Smooth muscle cell (in vitro differentiated cells): ENCODE data around the gene CD6. TPM values are rescaled to one million over a fixed set of nuclear protein-coding genes. Genes with fewer than 3 reads are reported as not detected.

Source experiments
- DNase-seq: peaks from one replicate; lab custom pipeline; 2025; ENCODE audit not compliant: unreplicated experiment; lab: John Stamatoyannopoulos, UW
- H2AFZ ChIP-seq: fragments of 200-600 bp; sonication (generic); 2 replicates; pipeline ENCODE4 v1.6.0; 2016; ENCODE audit warnings: antibody characterized with exemption, low read depth, mild to moderate bottlenecking
- H3F3A ChIP-seq: fragments of 200-600 bp; sonication (generic); 2 replicates; pipeline ENCODE4 v1.6.0; 2017; ENCODE audit warnings: antibody characterized with exemption, low read depth
- H3K27ac ChIP-seq: fragments of 200-600 bp; sonication (generic); 2 replicates; pipeline ENCODE4 v1.5.1; 2016; ENCODE audit warnings: low read depth, mild to moderate bottlenecking
- H3K27me3 ChIP-seq: fragments of 200-600 bp; sonication (generic); 2 replicates; pipeline ENCODE4 v1.6.1; 2016; ENCODE audit warnings: low read depth, mild to moderate bottlenecking
- H3K36me3 ChIP-seq: fragments of 200-600 bp; sonication (generic); 2 replicates; pipeline ENCODE4 v1.5.1; 2016; ENCODE audit warnings: low read depth
- H3K4me1 ChIP-seq: fragments of 200-600 bp; sonication (generic); 2 replicates; pipeline ENCODE4 v1.5.1; 2016; ENCODE audit warnings: low read depth
- H3K4me2 ChIP-seq: fragments of 200-600 bp; sonication (generic); 2 replicates; pipeline ENCODE4 v1.6.0; 2016; ENCODE audit warnings: mild to moderate bottlenecking
- H3K4me3 ChIP-seq: fragments of 200-600 bp; sonication (generic); 2 replicates; pipeline ENCODE4 v1.5.1; 2016; ENCODE audit warnings: mild to moderate bottlenecking
- H3K79me2 ChIP-seq: fragments of 200-600 bp; sonication (generic); 2 replicates; pipeline ENCODE4 v1.6.0; 2016; ENCODE audit warnings: low read depth, mild to moderate bottlenecking
- H3K9ac ChIP-seq: fragments of 200-600 bp; sonication (generic); 2 replicates; pipeline ENCODE4 v1.6.0; 2016; ENCODE audit warnings: low read depth
- H3K9me3 ChIP-seq: fragments of 200-600 bp; sonication (generic); replicated peaks from 2 replicates; pipeline ENCODE4 v1.5.1; 2016; ENCODE audit warnings: low read depth
- H4K20me1 ChIP-seq: fragments of 200-600 bp; sonication (generic); 2 replicates; pipeline ENCODE4 v1.6.0; 2016; ENCODE audit warnings: low read depth
- WGBS: methylation state at CpG from one replicate; pipeline ENCODE4 v1.1.7; 2016; ENCODE audit warnings: low lambda C conversion rate; 5-methylcytosine and 5-hydroxymethylcytosine counted together
- polyA plus RNA-seq: library from polyadenylated mRNA; unstranded; fragments of >200 nt; fragmentation: Nextera tagmentation; extraction: Ambion mirVana; gene quantifications from 2 replicates; pipeline ENCODE4 v1.2.1, GENCODE V29; 2016
- total RNA-seq: library from RNA; depleted of rRNA; stranded (reverse); fragments of >200 nt; gene quantifications from 2 replicates; pipeline ENCODE4 v1.2.3, GENCODE V29; 2014
- TF ChIP-seq, protein P1 (sequence below): fragments of 200-600 bp; sonication (generic); IDR thresholded peaks from 2 replicates; pipeline ENCODE4 v1.5.1; 2017; ENCODE audit warnings: borderline replicate concordance, mild to moderate bottlenecking, antibody characterized with exemption; ENCODE audit not compliant: insufficient read depth, poor library complexity, severe bottlenecking

Gene CD6
- total and polyA plus RNA-seq, 2 experiments from 2014 or later: 0.27 TPM; not detected in 1

DNA sequence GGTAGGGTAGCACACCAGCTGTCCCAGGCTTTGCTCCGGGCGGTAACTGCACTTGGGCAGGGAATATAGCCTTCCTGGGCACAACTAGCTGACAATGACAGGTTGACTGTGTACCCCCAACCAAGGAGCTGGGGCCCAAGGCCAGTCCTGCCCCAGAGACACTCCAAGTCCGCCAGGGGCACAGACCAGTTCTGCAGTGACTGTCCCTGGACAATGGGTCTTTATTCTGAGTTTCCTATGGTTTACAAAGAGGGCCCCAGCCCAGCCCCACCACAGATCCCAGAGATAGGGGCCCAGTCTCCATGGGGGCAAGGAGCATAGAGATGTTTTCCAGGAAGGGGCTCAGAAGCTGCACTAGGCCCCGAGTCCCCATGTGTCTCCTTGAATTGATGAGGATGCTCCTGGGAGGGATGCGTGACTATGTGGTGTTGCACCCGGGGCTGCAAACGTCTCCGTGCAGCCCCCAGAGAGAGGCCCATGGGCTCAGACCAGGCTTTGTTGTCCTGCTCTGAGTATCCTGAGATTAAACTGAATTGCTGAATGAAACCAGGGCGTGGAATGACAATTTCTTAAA is 48.4 kb downstream of the CD6 start:
- Histone ChIP-seq H3K36me3 (no peaks in the 10 kb centered on the region), H3K4me1 (no peaks in the 10 kb centered on the region), H3K9me3 (no peaks in the 10 kb centered on the region), H3K27ac (no peak overlapping the region), H3K4me3 (no peak overlapping the region), H3K9ac (no peak overlapping the region), H3F3A (no peaks in the 10 kb centered on the region), H3K4me2 (no peak overlapping the region), H3K79me2 (no peaks in the 10 kb centered on the region), H4K20me1 (no peaks in the 10 kb centered on the region), H2AFZ (no peak overlapping the region), H3K27me3 (peaks cover 27% of the 10 kb centered on the region)
- DNase-seq: no peak
- TF ChIP-seq, protein P1, sequence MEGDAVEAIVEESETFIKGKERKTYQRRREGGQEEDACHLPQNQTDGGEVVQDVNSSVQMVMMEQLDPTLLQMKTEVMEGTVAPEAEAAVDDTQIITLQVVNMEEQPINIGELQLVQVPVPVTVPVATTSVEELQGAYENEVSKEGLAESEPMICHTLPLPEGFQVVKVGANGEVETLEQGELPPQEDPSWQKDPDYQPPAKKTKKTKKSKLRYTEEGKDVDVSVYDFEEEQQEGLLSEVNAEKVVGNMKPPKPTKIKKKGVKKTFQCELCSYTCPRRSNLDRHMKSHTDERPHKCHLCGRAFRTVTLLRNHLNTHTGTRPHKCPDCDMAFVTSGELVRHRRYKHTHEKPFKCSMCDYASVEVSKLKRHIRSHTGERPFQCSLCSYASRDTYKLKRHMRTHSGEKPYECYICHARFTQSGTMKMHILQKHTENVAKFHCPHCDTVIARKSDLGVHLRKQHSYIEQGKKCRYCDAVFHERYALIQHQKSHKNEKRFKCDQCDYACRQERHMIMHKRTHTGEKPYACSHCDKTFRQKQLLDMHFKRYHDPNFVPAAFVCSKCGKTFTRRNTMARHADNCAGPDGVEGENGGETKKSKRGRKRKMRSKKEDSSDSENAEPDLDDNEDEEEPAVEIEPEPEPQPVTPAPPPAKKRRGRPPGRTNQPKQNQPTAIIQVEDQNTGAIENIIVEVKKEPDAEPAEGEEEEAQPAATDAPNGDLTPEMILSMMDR: no peak
- 87% methylated on average over 9 of the region's 9 CpGs for WGBS

DNA sequence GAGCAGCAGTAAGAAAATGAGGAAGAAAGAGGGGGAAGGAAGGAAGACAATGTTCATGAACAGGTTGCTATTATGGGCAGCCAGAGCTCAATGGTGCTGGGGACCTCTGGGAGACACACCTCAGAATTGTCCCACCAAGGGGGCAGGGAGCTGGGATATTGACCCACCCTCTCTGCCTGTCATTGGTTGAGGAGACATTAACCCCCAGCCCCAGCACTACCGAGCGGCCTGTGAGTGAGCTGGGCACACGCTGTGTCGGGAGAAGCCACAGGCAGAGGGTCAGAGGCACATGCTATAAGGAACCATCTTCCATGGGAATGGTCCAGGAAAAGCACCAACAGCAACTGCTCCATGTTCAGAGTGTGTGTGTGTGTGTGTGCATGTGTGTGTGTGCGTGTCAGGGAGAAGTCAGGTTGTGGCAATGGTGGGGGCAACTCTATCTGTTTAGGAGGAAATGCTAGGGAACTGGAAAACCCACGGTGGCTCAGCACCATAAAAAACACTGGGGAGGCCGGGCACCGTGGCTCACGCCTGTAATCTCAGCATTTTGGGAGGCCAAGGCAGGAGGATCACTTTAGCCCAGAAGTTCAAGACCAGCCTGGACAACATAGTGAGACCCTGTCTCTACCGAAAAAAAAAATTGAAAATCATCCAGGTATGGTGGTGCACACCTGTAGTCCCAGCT is 49.2 kb downstream of the CD6 start:
- 93% methylated on average over 10 of the region's 10 CpGs for WGBS
- Histone ChIP-seq H3K79me2 (no peaks in the 10 kb centered on the region), H3K27ac (no peak overlapping the region), H3K9ac (no peak overlapping the region), H3K4me2 (no peak overlapping the region), H3K36me3 (no peaks in the 10 kb centered on the region), H3F3A (no peaks in the 10 kb centered on the region), H4K20me1 (no peaks in the 10 kb centered on the region), H3K9me3 (no peaks in the 10 kb centered on the region), H3K27me3 (peaks cover 30% of the 10 kb centered on the region), H2AFZ (no peak overlapping the region), H3K4me3 (no peak overlapping the region), H3K4me1 (no peaks in the 10 kb centered on the region)
- TF ChIP-seq, protein P1: no peak
- no peak for DNase-seq

DNA sequence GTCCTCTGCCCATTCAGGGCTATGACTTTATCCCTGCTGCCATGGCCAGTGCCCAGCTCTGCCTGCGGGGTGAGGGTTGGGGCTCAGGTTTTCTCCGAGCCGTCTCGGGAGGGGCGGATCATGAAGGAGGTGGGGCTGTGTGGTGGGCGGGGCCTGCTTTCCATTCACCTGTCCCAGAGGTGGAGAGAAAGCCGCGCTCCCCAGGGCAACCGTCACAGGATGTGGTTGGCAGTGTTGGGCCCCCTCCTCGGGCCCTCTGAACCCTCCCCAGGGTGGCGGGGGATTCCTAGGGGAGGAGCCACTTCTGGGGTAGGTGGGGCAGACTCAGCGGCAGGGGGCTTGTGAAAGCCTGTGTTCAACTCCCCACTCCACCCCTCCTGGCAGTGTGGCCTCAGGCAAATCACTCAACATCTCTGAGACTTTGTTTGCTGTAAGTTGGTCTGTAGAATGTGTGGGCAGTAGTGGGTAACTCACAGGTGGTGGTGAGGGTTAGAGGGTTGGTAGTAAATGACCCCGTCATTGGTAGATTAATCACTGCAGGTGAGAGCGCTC is 50.3 kb downstream of the CD6 start:
- H2AFZ ChIP-seq: no peak overlapping the region
- DNase-seq: no peak
- H3K9ac ChIP-seq: no peak overlapping the region
- peak overlapping the region; percentile 29 for H3K4me2 ChIP-seq
- peaks cover 30% of the 10 kb centered on the region for H3K27me3 ChIP-seq
- H3F3A ChIP-seq: no peaks in the 10 kb centered on the region
- WGBS: 9% methylated on average over 13 of the region's 14 CpGs
- H3K36me3 ChIP-seq: no peaks in the 10 kb centered on the region
- H4K20me1 ChIP-seq: no peaks in the 10 kb centered on the region
- no peak overlapping the region for H3K4me3 ChIP-seq
- no peaks in the 10 kb centered on the region for H3K4me1 ChIP-seq
- H3K79me2 ChIP-seq: no peaks in the 10 kb centered on the region
- H3K9me3 ChIP-seq: no peaks in the 10 kb centered on the region
- no peak overlapping the region for H3K27ac ChIP-seq
- TF ChIP-seq, protein P1: no peak
